Measurements from ENCODE around the gene NIM1K.
"Not testable (repeated sequence)": the region's sequence is repeated elsewhere in the genome, so short reads cannot be mapped to it uniquely, and the experiment has no call there.

NIM1K gene

GRCh38 chr5:43190755-43191603 is 1.0 kb upstream of the NIM1K start:
- no peak for DNase-seq (ENCODE audit: low read depth in 2 of 2)

- DNase-seq (ENCODE audit: low read depth in 2 of 2) = no peak
Measured at GRCh38 chr5:43192558-43193180, 644 bp downstream of the NIM1K start.

- no peak for DNase-seq (ENCODE audit: low read depth in 2 of 2)
Measured at GRCh38 chr5:43193181-43193893, 1.3 kb downstream of the NIM1K start.

- DNase-seq (ENCODE audit: low read depth in 2 of 2) = no peak
Measured at GRCh38 chr5:43193894-43194265, 1.9 kb downstream of the NIM1K start.

- no peak for DNase-seq (ENCODE audit: low read depth in 2 of 2)
Measured at GRCh38 chr5:43195670-43196265, 3.7 kb downstream of the NIM1K start.

GRCh38 chr5:43197535-43197934 is 5.5 kb downstream of the NIM1K start:
- DNase-seq (ENCODE audit: low read depth in 2 of 2) = no peak

- DNase-seq (ENCODE audit: low read depth in 2 of 2) = not testable (repeated sequence)
Measured at GRCh38 chr5:43201442-43201841, 9.4 kb downstream of the NIM1K start.

GRCh38 chr5:43202380-43202779 is 10.4 kb downstream of the NIM1K start:
- DNase-seq (ENCODE audit: low read depth in 2 of 2) = no peak

GRCh38 chr5:43203373-43203772 is 11.3 kb downstream of the NIM1K start:
- DNase-seq (ENCODE audit: low read depth in 2 of 2) = no peak

GRCh38 chr5:43204958-43205357 is 12.9 kb downstream of the NIM1K start:
- no peak for DNase-seq (ENCODE audit: low read depth in 2 of 2)

GRCh38 chr5:43207601-43208000 is 15.6 kb downstream of the NIM1K start:
- no peak for DNase-seq (ENCODE audit: low read depth in 2 of 2)

- no peak for DNase-seq (ENCODE audit: low read depth in 2 of 2)
Measured at GRCh38 chr5:43208658-43209057, 16.6 kb downstream of the NIM1K start.

GRCh38 chr5:43209060-43209459 is 17.0 kb downstream of the NIM1K start:
- no peak for DNase-seq (ENCODE audit: low read depth in 2 of 2)

- no peak for DNase-seq (ENCODE audit: low read depth in 2 of 2)
Measured at GRCh38 chr5:43209833-43210232, 17.8 kb downstream of the NIM1K start.

GRCh38 chr5:43210570-43210969 is 18.5 kb downstream of the NIM1K start:
- no peak for DNase-seq (ENCODE audit: low read depth in 2 of 2)

- DNase-seq (ENCODE audit: low read depth in 2 of 2) = no peak
Measured at GRCh38 chr5:43213951-43214350, 21.9 kb downstream of the NIM1K start.

- DNase-seq (ENCODE audit: low read depth in 2 of 2) = no peak
Measured at GRCh38 chr5:43215073-43215631, 23.1 kb downstream of the NIM1K start.

GRCh38 chr5:43216941-43217340 is 24.9 kb downstream of the NIM1K start:
- DNase-seq (ENCODE audit: low read depth in 2 of 2) = no peak

- DNase-seq (ENCODE audit: low read depth in 2 of 2) = no peak
Measured at GRCh38 chr5:43219120-43219519, 27.1 kb downstream of the NIM1K start.

- no peak for DNase-seq (ENCODE audit: low read depth in 2 of 2)
Measured at GRCh38 chr5:43221502-43221901, 29.5 kb downstream of the NIM1K start.

GRCh38 chr5:43225649-43226245 is 33.7 kb downstream of the NIM1K start:
- DNase-seq (ENCODE audit: low read depth in 2 of 2) = no peak

GRCh38 chr5:43227655-43228054 is 35.6 kb downstream of the NIM1K start:
- DNase-seq (ENCODE audit: low read depth in 2 of 2) = no peak

Data from stimulated activated CD4-positive, alpha-beta T cell treated with anti-CD3 and anti-CD28 coated beads, Interleukin-1b, Interleukin-23, amount 100 ng/mL, for 1 hour (primary cell).